Lung (tissue), 12 donors: ENCODE results near the gene SLIT1. TPM values are rescaled to one million over a fixed set of nuclear protein-coding genes. Genes with fewer than 3 reads are reported as not detected.

Experiments
- ATAC-seq: fragments of 200-7000 bp; cut with Tn5 transposase; one replicate; pipeline ENCODE4 v1.9.1; 2020; ENCODE audit warnings: moderate number of reproducible peaks; ENCODE audit not compliant: insufficient read depth, low FRiP score
- DNase-seq, 3 donors: peaks; one replicate each; pipeline ENCODE4 v3.0.0-alpha.2; 2013 to 2017
- H3K27ac ChIP-seq, 2 donors: one replicate each; pipeline ENCODE4 v1.5.1; 2013; ENCODE audit warnings: mild to moderate bottlenecking in 2 of 2, moderate library complexity in 2 of 2, control low read depth in 1 of 2, inconsistent platforms in 1 of 2, low read depth in 1 of 2, low read length in 1 of 2
- H3K27me3 ChIP-seq, 3 donors: one replicate each; pipeline ENCODE4 v1.5.1; 2013; ENCODE audit warnings: low read length in 2 of 3; ENCODE audit not compliant: control insufficient read depth in 3 of 3, insufficient read depth in 3 of 3
- H3K36me3 ChIP-seq, 4 donors: one replicate each; pipeline ENCODE4 v1.5.1; 2013; ENCODE audit warnings: low read length in 4 of 4, mild to moderate bottlenecking in 1 of 4, moderate library complexity in 1 of 4; ENCODE audit not compliant: control insufficient read depth in 4 of 4, insufficient read depth in 4 of 4
- H3K4me1 ChIP-seq, 5 donors: one replicate each; pipeline ENCODE4 v1.5.1; 2013; ENCODE audit warnings: low read length in 5 of 5, mild to moderate bottlenecking in 2 of 5, moderate library complexity in 1 of 5; ENCODE audit not compliant: control insufficient read depth in 5 of 5, insufficient read depth in 5 of 5
- H3K4me3 ChIP-seq: one replicate; pipeline ENCODE4 v1.5.1; 2013; ENCODE audit warnings: mild to moderate bottlenecking, control low read depth, moderate library complexity
- H3K9ac ChIP-seq, 2 donors: one replicate each; pipeline ENCODE4 v1.5.1; 2013; ENCODE audit warnings: low read length in 2 of 2, control low read depth in 1 of 2; ENCODE audit not compliant: insufficient read depth in 1 of 2
- H3K9me3 ChIP-seq, 4 donors: one replicate each; pipeline ENCODE4 v1.5.1; 2013; ENCODE audit warnings: low read length in 3 of 4, mild to moderate bottlenecking in 1 of 4, moderate library complexity in 1 of 4; ENCODE audit not compliant: control insufficient read depth in 4 of 4, insufficient read depth in 3 of 4
- CTCF ChIP-seq: IDR thresholded peaks from 2 replicates; pipeline ENCODE4 v1.5.1; 2012; ENCODE audit warnings: mild to moderate bottlenecking; ENCODE audit errors: control extremely low read depth, extremely low read depth
- WGBS, 2 donors: extraction: QIAGEN DNeasy Blood & Tissue Kit; methylation state at CpG; one replicate each; pipeline ENCODE4 v1.1.7; 2013; 5-methylcytosine and 5-hydroxymethylcytosine counted together
- polyA plus RNA-seq, 2 donors: library from polyadenylated mRNA; stranded (reverse); fragments of 200-250 nt; gene quantifications; one replicate each; pipeline ENCODE4 v1.2.1, GENCODE V29; 2013
- total RNA-seq, 2 donors: library from RNA; depleted of rRNA in 1 of 2; stranded (reverse); fragments of >200 nt in 1 of 2; gene quantifications; one replicate each; pipeline ENCODE4 v1.2.1, GENCODE V29; 2014 to 2021
- donor health status: control.
- donor health status: control.
- donor health status: Bipolar disorder and iron deficiency.
- donor health status: healthy.
- donor health status: DM: yes; HTN: yes; CAD: no.

The SLIT1 gene
- total and polyA plus RNA-seq, 4 donors: 0.39 to 5.6 (median 0.57) TPM

GRCh38 chr10:97003151-97003803, 182.5 kb downstream of the SLIT1 start:
- H3K36me3 ChIP-seq: no peaks in the 10 kb centered on the region
- no peaks in the 10 kb centered on the region for H3K27me3 ChIP-seq
- ATAC-seq: no peak
- TF ChIP-seq CTCF: no peak
- H3K4me1 ChIP-seq: peaks cover 0 to 8% (median 0%) of the 10 kb centered on the region in 5 donors
- peaks cover 0 to 3% (median 1%) of the 10 kb centered on the region in 4 donors for H3K9me3 ChIP-seq
- no peak for DNase-seq
- 94 to 96% methylated on average over 13 of the region's 13 CpGs for WGBS, 2 donors
- no peak overlapping the region for H3K9ac ChIP-seq
- no peak overlapping the region for H3K4me3 ChIP-seq
- no peak overlapping the region for H3K27ac ChIP-seq

- Histone ChIP-seq H3K27me3 (no peaks in the 10 kb centered on the region), H3K4me3 (no peak overlapping the region), H3K36me3 (no peaks in the 10 kb centered on the region), H3K4me1 (peaks cover 0 to 8% (median 0%) of the 10 kb centered on the region in 5 donors), H3K9me3 (peaks cover 0 to 3% (median 1%) of the 10 kb centered on the region in 4 donors), H3K9ac (no peak overlapping the region), H3K27ac (no peak overlapping the region)
- TF ChIP-seq CTCF: no peak
- ATAC-seq: no peak
- no peak for DNase-seq
- 95 to 97% methylated on average over 16 of the region's 16 CpGs for WGBS, 2 donors
Measured at GRCh38 chr10:97002670-97003069, 183.1 kb downstream of the SLIT1 start.

- 93 to 94% methylated on average over 17 of the region's 17 CpGs for WGBS, 2 donors
- no peaks in the 10 kb centered on the region for H3K36me3 ChIP-seq
- H3K4me3 ChIP-seq: no peak overlapping the region
- no peaks in the 10 kb centered on the region for H3K27me3 ChIP-seq
- no peak overlapping the region for H3K9ac ChIP-seq
- H3K27ac ChIP-seq: no peak overlapping the region
- DNase-seq: no peak
- H3K4me1 ChIP-seq: peaks cover 0 to 8% (median 0%) of the 10 kb centered on the region in 5 donors
- no peak for TF ChIP-seq CTCF
- no peak for ATAC-seq
- peaks cover 0 to 1% (median 0%) of the 10 kb centered on the region in 4 donors for H3K9me3 ChIP-seq
Measured at GRCh38 chr10:97001183-97001991, 184.4 kb downstream of the SLIT1 start.
